Endothelial cell of umbilical vein (primary cell): Measurements from ENCODE around the gene TECPR2.

ENCODE experiments used
- CTCF ChIP-seq, 2 donors: IDR thresholded peaks; 1 replicate in 1 of 2; 2 replicates in 1 of 2; pipeline ENCODE4 v1.5.1; 2011; ENCODE audit warnings: low read length in 2 of 2, mild to moderate bottlenecking in 2 of 2, moderate library complexity in 2 of 2, control low read depth in 1 of 2, inconsistent platforms in 1 of 2, low read depth in 1 of 2; ENCODE audit not compliant: insufficient read depth in 1 of 2; ENCODE audit errors: extremely low read depth in 1 of 2
- POLR2A ChIP-seq: IDR thresholded peaks from 2 replicates; pipeline ENCODE4 v1.6.1; 2012; ENCODE audit warnings: low read depth, mild to moderate bottlenecking, control low read depth, low read length

GRCh38 chr14:102394717-102395375 is 32.1 kb downstream of the TECPR2 start:
- TF ChIP-seq CTCF (IDR thresholded peaks at IDR 0.05; ENCODE audit: extremely low read depth in 1 of 2, insufficient read depth in 1 of 2, low read depth in 1 of 2, low read length in 2 of 2) (no peak), POLR2A (no peak)
